ENCODE data around the gene ADD3.

GRCh38 chr10:110078317-110078716 lies 70.5 kb downstream of the ADD3 start:
- TF ChIP-seq CTCF (conservative IDR thresholded peaks at IDR 0.05 in 1 of 2, IDR thresholded peaks at IDR 0.05 in 1 of 2; ENCODE audit: extremely low read depth in 1 of 2, insufficient read depth in 1 of 2, low read depth in 1 of 2, low read length in 2 of 2) (no peak), EZH2 (IDR thresholded peaks at IDR 0.05; ENCODE audit: borderline replicate concordance, low read length) (no peak)

All from mammary epithelial cell (primary cell).